Measurements from ENCODE around the gene CNDP1.

CNDP1 gene

GRCh38 chr18:74501386-74501785 lies 32.9 kb upstream of the CNDP1 start:
- Histone ChIP-seq H3K36me3 (no peaks in the 10 kb centered on the region), H3K9me3 (no peaks in the 10 kb centered on the region), H3K4me1 (no peaks in the 10 kb centered on the region), H3K4me3 (ENCODE audit: low read depth, low read length) (no peak overlapping the region), H3K27me3 (no peaks in the 10 kb centered on the region)
- no peak for TF ChIP-seq CTCF (IDR thresholded peaks at IDR 0.05; ENCODE audit: low read depth, low read length)
- no peak for DNase-seq

- no peak for DNase-seq
- H3K9me3 ChIP-seq, result no peaks in the 10 kb centered on the region
- H3K4me1 ChIP-seq, result no peaks in the 10 kb centered on the region
- no peaks in the 10 kb centered on the region for H3K27me3 ChIP-seq
- TF ChIP-seq CTCF (IDR thresholded peaks at IDR 0.05; ENCODE audit: low read depth, low read length), result no peak
- H3K4me3 ChIP-seq (ENCODE audit: low read depth, low read length), result no peak overlapping the region
- H3K36me3 ChIP-seq, result no peaks in the 10 kb centered on the region; the same call in 1 of the 2 replicates
Measured at GRCh38 chr18:74503137-74503536, 31.2 kb upstream of the CNDP1 start.

GRCh38 chr18:74505776-74506175 lies 28.5 kb upstream of the CNDP1 start:
- no peak overlapping the region for H3K4me3 ChIP-seq (ENCODE audit: low read depth, low read length)
- H3K4me1 ChIP-seq, result no peaks in the 10 kb centered on the region
- H3K36me3 ChIP-seq, result no peaks in the 10 kb centered on the region; the same call in 1 of the 2 replicates
- DNase-seq, result no peak
- H3K27me3 ChIP-seq, result no peaks in the 10 kb centered on the region
- no peaks in the 10 kb centered on the region for H3K9me3 ChIP-seq
- TF ChIP-seq CTCF (IDR thresholded peaks at IDR 0.05; ENCODE audit: low read depth, low read length), result no peak

GRCh38 chr18:74506448-74507084 lies 27.7 kb upstream of the CNDP1 start:
- Histone ChIP-seq H3K4me3 (ENCODE audit: low read depth, low read length) (no peak overlapping the region), H3K27me3 (no peaks in the 10 kb centered on the region), H3K4me1 (no peaks in the 10 kb centered on the region), H3K9me3 (no peaks in the 10 kb centered on the region), H3K36me3 (no peaks in the 10 kb centered on the region; the same call in 1 of the 2 replicates)
- no peak for TF ChIP-seq CTCF (IDR thresholded peaks at IDR 0.05; ENCODE audit: low read depth, low read length)
- no peak for DNase-seq

GRCh38 chr18:74507097-74507881 lies 27.0 kb upstream of the CNDP1 start:
- no peak for DNase-seq
- TF ChIP-seq CTCF (IDR thresholded peaks at IDR 0.05; ENCODE audit: low read depth, low read length), result no peak
- Histone ChIP-seq H3K36me3 (no peaks in the 10 kb centered on the region; the same call in 1 of the 2 replicates), H3K4me1 (no peaks in the 10 kb centered on the region), H3K9me3 (no peaks in the 10 kb centered on the region), H3K27me3 (no peaks in the 10 kb centered on the region), H3K4me3 (ENCODE audit: low read depth, low read length) (no peak overlapping the region)

GRCh38 chr18:74507927-74508326 lies 26.4 kb upstream of the CNDP1 start:
- Histone ChIP-seq H3K36me3 (no peaks in the 10 kb centered on the region; the same call in 1 of the 2 replicates), H3K27me3 (no peaks in the 10 kb centered on the region), H3K4me1 (no peaks in the 10 kb centered on the region), H3K9me3 (no peaks in the 10 kb centered on the region), H3K4me3 (ENCODE audit: low read depth, low read length) (no peak overlapping the region)
- DNase-seq, result no peak
- TF ChIP-seq CTCF (IDR thresholded peaks at IDR 0.05; ENCODE audit: low read depth, low read length), result no peak
